HG03095 (cell line): Measurements from ENCODE around the gene ARHGEF7.
A peak's percentile ranks its signal among the peaks of the same experiment; 100 is the strongest.

Source experiments
- ATAC-seq: cut with Tn5 transposase; IDR thresholded peaks from one replicate; pipeline ENCODE4 v1.9.1; 2021; ENCODE audit warnings: moderate library complexity; ENCODE audit not compliant: unreplicated experiment

Gene ARHGEF7

GRCh38 chr13:111295886-111296285, 180.8 kb downstream of the ARHGEF7 start:
- ATAC-seq, result no peak

GRCh38 chr13:111296417-111296816, 181.3 kb downstream of the ARHGEF7 start:
- ATAC-seq, result no peak

- ATAC-seq, result no peak
Measured at GRCh38 chr13:111298214-111298975, 183.3 kb downstream of the ARHGEF7 start.

GRCh38 chr13:111302045-111302726, 187.1 kb downstream of the ARHGEF7 start:
- no peak for ATAC-seq

GRCh38 chr13:111303559-111303958, 188.4 kb downstream of the ARHGEF7 start:
- no peak for ATAC-seq

GRCh38 chr13:111304041-111304544, 189.0 kb downstream of the ARHGEF7 start:
- peak; percentile 92 for ATAC-seq

- peak; percentile 27 for ATAC-seq
Measured at GRCh38 chr13:111304603-111305289, 189.6 kb downstream of the ARHGEF7 start.

GRCh38 chr13:111312944-111313590, 198.0 kb downstream of the ARHGEF7 start:
- ATAC-seq, result no peak

GRCh38 chr13:111313911-111314425, 198.9 kb downstream of the ARHGEF7 start:
- ATAC-seq, result no peak

- ATAC-seq, result no peak
Measured at GRCh38 chr13:111314852-111315251, 199.7 kb downstream of the ARHGEF7 start.

GRCh38 chr13:111315347-111315995, 200.4 kb downstream of the ARHGEF7 start:
- ATAC-seq, result no peak

GRCh38 chr13:111316161-111316730, 201.1 kb downstream of the ARHGEF7 start:
- ATAC-seq, result no peak

- no peak for ATAC-seq
Measured at GRCh38 chr13:111317042-111317550, 202.0 kb downstream of the ARHGEF7 start.

GRCh38 chr13:111317571-111318345, 202.6 kb downstream of the ARHGEF7 start:
- ATAC-seq, result no peak

GRCh38 chr13:111318386-111318785, 203.3 kb downstream of the ARHGEF7 start:
- no peak for ATAC-seq

- no peak for ATAC-seq
Measured at GRCh38 chr13:111319521-111319920, 204.4 kb downstream of the ARHGEF7 start.

- no peak for ATAC-seq
Measured at GRCh38 chr13:111319998-111320911, 205.1 kb downstream of the ARHGEF7 start, which contains the start of gene TEX29. TEX29 (plus strand) TSS chr13:111320642; CDS start chr13:111320891, 249 bp downstream.
